ENCODE data around the gene PLEKHS1. TPM values are rescaled to one million over a fixed set of nuclear protein-coding genes. Genes with fewer than 3 reads are reported as not detected.
A peak's percentile ranks its signal among the peaks of the same experiment; 100 is the strongest.

The PLEKHS1 gene
- total RNA-seq, 2 donors from 2014 or later, result 0.84 to 13.3 TPM

DNA sequence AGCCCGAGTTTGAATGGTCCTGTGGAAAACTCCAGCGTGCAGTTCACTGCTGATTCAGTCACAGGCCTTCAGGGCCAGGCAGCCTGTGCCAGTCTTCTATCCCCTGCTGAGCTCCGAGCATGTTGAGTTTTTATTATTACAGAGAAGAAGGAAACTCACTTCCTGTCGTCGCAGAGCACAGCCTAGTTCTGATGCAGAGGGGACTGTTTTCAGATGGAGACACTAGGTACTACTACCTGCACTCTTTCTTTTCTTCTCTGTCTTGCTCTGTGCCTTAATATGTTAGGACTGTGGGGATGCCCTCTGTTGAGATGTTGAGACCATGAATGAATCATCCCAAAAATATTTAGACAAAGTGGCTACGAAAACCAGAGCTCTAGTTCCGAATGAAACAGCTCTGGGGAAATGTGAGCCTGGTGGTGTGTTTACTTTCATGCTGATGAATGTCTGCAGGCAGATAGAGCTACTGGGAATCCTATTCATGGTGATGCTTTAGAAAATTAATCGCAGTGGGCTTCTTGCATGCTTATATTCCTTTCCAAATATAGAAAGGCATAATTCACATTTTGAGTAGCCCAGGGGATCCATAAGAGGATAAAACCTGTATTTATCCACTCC, 42.2 kb upstream of the PLEKHS1 start:
- H3K36me3 ChIP-seq, result no peaks in the 10 kb centered on the region
- intact Hi-C loops (cut with DNase I), result loop anchor here (10.0 kb wide), 2 partner anchors 85 to 145 kb away; partner anchors contain the start of genes DCLRE1A and NHLRC2

DNA sequence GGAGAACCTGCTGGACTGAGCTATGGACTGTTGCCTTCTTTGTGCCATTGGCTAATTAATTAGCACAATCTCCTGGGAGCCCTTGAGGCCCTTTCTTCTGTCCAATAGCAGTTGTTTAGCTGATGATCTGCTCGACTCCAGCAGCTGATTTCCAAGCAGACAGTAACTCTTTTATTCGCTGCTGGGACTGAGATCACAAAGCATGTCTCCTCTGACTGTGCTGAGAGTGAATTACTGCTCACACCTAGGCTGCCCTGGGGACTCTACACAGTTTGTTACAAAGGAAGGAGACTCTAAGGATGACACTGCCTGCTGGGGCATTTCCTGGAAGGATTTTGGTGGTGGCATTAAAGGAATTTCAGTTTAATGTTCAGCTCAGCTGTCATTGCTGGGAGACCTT, 40.3 kb upstream of the PLEKHS1 start:
- intact Hi-C loops (cut with DNase I), result no loop called here
- H3K27ac ChIP-seq, result no peak overlapping the region
- TF ChIP-seq, protein P1, sequence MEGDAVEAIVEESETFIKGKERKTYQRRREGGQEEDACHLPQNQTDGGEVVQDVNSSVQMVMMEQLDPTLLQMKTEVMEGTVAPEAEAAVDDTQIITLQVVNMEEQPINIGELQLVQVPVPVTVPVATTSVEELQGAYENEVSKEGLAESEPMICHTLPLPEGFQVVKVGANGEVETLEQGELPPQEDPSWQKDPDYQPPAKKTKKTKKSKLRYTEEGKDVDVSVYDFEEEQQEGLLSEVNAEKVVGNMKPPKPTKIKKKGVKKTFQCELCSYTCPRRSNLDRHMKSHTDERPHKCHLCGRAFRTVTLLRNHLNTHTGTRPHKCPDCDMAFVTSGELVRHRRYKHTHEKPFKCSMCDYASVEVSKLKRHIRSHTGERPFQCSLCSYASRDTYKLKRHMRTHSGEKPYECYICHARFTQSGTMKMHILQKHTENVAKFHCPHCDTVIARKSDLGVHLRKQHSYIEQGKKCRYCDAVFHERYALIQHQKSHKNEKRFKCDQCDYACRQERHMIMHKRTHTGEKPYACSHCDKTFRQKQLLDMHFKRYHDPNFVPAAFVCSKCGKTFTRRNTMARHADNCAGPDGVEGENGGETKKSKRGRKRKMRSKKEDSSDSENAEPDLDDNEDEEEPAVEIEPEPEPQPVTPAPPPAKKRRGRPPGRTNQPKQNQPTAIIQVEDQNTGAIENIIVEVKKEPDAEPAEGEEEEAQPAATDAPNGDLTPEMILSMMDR (IDR thresholded peaks at IDR 0.05), result no peak
- no peak overlapping the region for H3K9ac ChIP-seq (ENCODE audit: low read depth in 2 of 2, low read length in 2 of 2)
- DNase-seq, result no peak
- no peaks in the 10 kb centered on the region for H3K9me3 ChIP-seq
- no peak overlapping the region for H3K4me3 ChIP-seq
- no peaks in the 10 kb centered on the region for H3K36me3 ChIP-seq
- H3K4me1 ChIP-seq, result no peaks in the 10 kb centered on the region
- no peaks in the 10 kb centered on the region for H3K27me3 ChIP-seq

More for the DNA sequence above, 42.2 kb upstream of the PLEKHS1 start:
- H3K27me3 ChIP-seq, result no peaks in the 10 kb centered on the region
- no peaks in the 10 kb centered on the region for H3K4me1 ChIP-seq
- no peaks in the 10 kb centered on the region for H3K9me3 ChIP-seq
- TF ChIP-seq, protein P1 (IDR thresholded peaks at IDR 0.05), result no peak
- no peak overlapping the region for H3K27ac ChIP-seq
- no peak overlapping the region for H3K9ac ChIP-seq (ENCODE audit: low read depth in 2 of 2, low read length in 2 of 2)
- no peak for DNase-seq
- no peak overlapping the region for H3K4me3 ChIP-seq

DNA sequence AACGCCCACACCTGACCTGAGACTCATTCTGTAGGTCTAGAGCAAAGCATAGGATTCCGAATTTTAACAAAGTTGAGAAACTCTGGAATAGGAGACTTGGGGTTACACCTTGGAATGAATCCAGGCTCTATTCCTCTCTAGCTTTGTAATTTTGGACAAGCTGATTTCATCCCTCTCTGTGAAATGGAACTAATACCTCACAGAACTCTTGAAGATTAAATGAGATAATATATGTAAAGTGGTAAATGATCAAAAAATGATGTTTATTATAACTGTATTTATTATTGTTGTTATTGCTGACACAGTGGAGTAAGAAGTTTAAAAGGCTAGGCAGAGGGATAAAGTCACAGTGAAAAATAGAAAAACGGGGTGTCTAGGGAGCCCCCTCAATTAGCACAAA, 39.5 kb upstream of the PLEKHS1 start:
- Histone ChIP-seq H3K27me3 (no peaks in the 10 kb centered on the region), H3K27ac (no peak overlapping the region), H3K9ac (ENCODE audit: low read depth in 2 of 2, low read length in 2 of 2) (no peak overlapping the region), H3K9me3 (no peaks in the 10 kb centered on the region), H3K36me3 (no peaks in the 10 kb centered on the region), H3K4me1 (no peaks in the 10 kb centered on the region), H3K4me3 (no peak overlapping the region)
- no peak for DNase-seq
- intact Hi-C loops (cut with DNase I), result no loop called here
- TF ChIP-seq, protein P1 (IDR thresholded peaks at IDR 0.05), result no peak

DNA sequence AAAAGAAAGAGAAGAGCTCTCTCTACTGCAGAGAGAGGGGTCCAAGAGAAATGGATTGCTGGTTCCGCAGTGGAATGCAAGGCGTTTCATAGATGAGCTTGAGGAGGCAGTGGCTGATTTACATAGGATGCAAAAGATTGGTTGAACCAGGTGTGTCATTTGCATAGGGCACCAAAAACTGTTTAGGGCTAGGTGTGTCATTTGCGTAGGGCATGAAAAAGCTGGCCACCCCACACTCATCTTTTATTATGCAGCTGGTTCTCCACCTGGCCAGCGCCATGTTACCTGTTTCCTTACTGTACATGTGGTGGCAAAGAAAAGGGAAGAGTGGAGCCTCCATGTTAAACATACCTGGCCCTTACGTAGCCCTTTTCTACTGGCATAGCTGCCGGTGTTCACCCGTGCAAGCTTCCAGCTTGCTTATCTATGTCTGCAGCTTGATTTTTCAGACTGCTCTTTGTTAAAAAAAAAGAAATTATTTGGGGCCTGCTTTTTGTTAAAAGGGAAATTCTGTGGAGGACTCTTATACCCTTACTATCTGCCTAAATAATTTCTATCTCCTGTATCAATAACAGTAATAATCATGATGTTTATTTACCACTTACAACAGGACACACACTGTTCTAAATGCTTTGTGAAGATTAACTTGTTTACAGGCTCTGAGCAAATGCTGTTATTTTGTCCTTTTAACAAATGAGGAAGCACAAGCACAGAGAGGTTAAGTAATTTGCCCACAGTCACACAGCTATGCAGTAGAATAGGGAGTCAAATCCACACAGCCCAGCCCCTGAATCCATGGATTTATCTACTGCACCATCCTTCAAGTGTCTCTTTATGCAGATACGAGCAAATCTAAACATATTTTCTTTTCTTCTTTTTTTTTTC, 38.5 kb upstream of the PLEKHS1 start:
- Histone ChIP-seq H3K9ac (ENCODE audit: low read depth in 2 of 2, low read length in 2 of 2) (peak overlapping the region in 1 of 2 donors; percentile 32), H3K27me3 (no peaks in the 10 kb centered on the region), H3K4me3 (no peak overlapping the region), H3K4me1 (no peaks in the 10 kb centered on the region), H3K36me3 (no peaks in the 10 kb centered on the region), H3K9me3 (no peaks in the 10 kb centered on the region), H3K27ac (no peak overlapping the region)
- TF ChIP-seq, protein P1 (IDR thresholded peaks at IDR 0.05), result no peak
- intact Hi-C loops (cut with DNase I), result no loop called here
- no peak for DNase-seq

DNA sequence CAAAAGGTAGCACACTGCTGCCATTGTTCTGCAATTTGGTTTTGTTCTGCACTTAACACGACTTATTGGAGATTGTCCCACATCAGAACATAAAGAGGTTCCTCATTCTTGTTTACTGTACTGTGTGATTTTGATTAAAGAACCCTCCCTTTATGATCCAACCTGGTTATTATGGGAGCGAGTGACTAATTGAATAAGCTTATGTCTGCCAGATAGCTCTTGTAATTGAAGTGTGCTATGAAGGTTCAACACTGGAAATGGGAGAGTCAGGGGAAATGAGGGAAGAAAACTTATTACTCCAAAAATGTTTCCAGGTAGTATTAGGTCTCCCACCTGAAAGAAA, 37.9 kb upstream of the PLEKHS1 start:
- DNase-seq, result no peak
- no peaks in the 10 kb centered on the region for H3K36me3 ChIP-seq
- H3K9me3 ChIP-seq, result no peaks in the 10 kb centered on the region
- H3K27me3 ChIP-seq, result no peaks in the 10 kb centered on the region
- no peak overlapping the region for H3K27ac ChIP-seq
- intact Hi-C loops (cut with DNase I), result no loop called here
- H3K9ac ChIP-seq (ENCODE audit: low read depth in 2 of 2, low read length in 2 of 2), result peak overlapping the region in 1 of 2 donors; percentile 32
- no peak overlapping the region for H3K4me3 ChIP-seq
- TF ChIP-seq, protein P1 (IDR thresholded peaks at IDR 0.05), result no peak
- H3K4me1 ChIP-seq, result no peaks in the 10 kb centered on the region

All from colonic mucosa (tissue), 4 donors.